GM21367 (cell line): ENCODE measurements around the gene ZNF559.

ENCODE experiments used
- ATAC-seq: cut with Tn5 transposase; IDR thresholded peaks from one replicate; pipeline ENCODE4 v1.9.1; 2021; ENCODE audit not compliant: unreplicated experiment

The ZNF559 gene

DNA sequence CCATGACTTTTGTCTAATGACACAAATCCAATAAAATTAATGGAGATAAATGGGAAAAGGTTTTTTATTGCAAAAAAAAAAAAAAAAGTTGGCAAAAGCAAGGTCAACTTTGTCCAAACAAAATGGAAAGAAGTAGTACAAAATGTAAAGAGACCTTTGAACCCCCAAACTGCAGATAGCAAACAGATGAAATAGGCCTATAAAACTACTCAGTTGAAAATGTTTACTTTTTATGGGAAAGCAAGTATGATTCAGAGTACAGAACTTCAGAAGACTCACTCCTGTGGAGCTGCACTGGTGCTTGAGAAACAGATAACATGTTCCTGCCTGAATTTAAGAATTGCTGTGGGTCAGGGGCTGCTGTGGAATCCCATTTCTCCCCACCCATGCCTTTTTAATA is 29.0 kb downstream of the ZNF559 start:
- no peak for ATAC-seq

DNA sequence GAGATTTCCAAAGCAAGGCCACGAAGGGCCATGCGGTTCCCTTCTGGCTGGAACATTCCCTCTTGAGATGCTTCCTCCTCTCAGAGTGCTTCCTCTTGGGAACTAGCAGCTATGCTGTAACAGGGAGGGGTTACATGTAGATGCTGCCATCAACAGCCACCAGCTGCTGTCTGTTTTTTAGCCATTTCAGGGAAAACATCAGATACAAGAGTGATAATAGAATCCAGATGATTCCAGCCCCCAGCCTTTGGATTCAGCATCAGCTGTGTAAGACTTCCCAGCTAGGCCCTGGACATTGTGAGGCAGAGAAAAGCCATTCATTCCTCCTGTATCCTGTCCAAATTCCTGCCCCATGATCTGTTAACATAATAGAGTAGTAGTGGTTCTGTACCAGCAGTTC is 30.7 kb downstream of the ZNF559 start:
- ATAC-seq = no peak

DNA sequence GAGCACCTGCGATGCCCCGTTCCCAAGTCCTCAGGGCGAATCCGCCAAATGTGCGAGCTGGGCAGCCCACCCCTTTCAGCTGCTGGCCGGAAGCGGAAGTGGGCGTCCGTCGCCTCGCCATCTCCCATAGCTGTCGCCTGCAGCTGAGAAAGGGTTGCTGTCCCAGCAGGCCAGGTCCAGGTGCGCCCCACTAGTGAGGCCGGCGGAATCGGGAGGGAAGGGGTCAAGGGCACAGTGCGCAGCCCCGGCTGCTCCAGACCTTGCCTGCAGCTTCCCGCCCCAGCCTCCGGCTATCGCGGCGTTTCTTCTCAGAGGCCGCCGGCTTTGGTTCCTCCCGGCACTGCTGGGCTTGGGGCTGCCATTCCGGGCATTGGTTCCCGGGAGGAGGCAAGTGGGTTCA is 38.9 kb downstream of the ZNF559 start, which contains the start of gene ZNF177:
TSS of gene ZNF177 (plus strand) at position 109 of the 400 bp plus-strand sequence. CDS start 15,299 bp downstream, outside the sequence.
- no peak for ATAC-seq

DNA sequence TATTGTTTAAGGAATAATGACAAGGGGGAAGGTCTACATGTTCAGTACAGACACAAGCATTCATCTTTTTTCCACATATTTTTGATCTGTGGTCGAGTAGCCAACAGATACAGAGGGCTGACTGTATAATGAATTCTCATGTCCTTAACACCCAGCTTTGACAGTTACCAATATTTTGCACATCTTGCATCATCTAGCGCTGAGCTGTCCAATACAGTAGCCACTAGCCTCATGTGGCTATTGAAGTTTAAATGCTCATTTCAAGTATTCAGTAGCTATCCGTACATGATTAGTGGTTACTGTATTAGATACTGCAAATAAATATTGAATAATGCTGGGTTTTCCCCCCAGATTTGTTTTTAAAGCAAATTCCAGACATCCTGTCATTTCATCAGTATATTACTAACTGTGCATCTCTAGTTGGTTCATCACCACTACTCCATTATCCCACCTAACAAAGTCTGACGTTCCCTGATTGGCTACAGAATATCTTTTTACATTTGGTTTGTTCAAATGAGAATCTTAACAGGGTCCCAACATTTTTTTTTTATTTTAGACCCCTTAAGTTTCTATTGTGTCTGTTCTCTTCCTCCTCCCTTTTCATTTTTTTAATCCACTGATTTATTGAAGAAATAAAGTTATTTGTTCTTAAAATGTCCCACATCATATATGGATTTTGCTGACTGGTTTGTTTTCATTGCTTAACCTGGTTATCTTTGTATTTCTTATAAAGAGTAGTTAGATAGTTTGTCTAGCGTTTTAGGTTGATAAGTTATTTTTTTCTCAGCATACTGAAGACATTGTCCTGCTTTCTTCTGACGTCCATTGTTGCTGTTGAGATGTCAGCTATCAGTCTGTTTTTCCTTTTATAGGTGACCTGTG is 47.0 kb downstream of the ZNF559 start:
- ATAC-seq = no peak

DNA sequence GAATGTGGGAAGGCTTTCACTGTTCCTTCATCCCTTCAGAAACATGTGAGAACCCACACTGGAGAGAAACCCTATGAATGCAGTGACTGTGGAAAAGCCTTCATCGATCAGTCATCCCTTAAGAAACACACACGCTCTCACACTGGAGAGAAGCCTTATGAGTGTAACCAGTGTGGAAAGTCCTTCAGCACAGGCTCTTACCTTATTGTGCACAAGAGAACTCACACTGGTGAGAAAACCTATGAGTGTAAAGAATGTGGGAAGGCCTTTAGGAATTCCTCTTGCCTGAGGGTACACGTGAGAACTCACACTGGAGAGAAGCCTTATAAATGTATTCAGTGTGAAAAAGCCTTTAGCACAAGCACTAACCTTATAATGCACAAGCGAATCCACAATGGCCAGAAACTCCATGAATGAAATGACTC is 57.4 kb downstream of the ZNF559 start:
- ATAC-seq = no peak
